ENCODE data around the gene OMP.

Gene OMP

DNA sequence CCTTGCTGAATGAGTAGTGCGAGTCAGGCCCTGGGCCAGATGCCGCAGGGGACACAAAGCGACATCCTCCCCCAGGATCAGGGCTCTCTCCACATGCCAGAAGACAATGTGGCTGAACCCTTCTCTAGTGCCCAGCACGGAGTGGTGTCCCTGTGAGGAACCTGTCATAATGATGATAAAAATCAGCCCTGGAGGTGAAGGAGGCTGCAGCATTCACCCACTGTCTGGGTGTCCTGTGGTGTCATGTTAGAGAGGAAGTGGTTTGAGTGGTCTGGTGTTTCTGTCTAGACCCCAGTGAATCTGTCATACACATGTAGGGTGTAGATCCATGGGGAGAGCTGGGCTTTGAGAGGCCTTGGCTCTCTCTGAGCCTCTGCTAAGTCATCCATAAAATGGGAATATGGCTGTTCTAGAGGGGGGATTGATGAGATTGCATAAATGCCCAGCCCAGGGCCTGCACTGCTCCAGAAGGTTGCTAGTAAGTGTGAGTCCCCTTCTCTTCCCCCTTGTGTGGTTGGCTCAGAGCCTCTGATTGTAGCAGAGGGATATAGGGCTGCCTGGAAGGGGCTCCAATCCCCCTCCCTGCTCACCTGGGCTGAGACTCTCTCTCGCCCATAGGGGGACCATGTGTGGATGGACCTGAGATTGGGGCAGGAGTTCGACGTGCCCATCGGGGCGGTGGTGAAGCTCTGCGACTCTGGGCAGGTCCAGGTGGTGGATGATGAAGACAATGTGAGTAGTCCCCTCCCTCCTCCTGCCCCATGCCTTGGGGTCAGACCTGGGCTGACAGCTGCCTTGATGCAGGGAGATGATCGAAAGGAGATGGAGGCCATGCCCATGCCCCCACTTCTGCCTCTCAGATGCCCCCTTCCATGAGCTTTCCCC, 39.7 kb downstream of the OMP start:
- no peak for DNase-seq

DNA sequence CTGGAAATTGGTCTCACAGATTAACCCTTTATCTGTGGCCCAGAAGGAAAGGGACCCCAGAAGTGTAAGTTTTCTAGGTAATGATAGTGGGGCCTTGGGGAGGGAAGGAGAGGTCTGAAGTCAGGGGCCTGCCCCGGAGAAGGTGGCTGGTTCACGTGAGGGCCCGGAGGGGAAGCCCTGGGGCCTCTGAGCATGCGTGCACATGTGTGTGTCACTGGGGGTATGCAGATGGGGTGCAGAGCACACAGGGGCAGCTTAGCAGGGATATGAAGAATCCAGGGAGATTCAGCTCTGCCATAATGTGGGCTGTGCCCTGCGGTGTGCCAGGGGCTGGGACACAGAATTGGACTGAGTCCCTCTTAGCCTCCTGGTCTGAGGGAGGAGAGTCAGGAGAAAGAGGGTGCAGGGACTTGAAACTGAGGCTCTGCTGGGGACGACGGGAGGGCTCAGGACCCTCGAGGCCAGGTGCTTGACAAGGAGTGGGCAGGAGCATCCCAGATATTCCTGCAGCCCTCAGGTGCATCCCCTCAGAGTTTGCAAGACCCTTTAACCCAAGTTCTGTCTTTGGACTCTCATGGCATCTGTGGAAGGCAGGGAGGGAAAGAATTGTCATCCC, 40.9 kb downstream of the OMP start:
- no peak for DNase-seq

DNA sequence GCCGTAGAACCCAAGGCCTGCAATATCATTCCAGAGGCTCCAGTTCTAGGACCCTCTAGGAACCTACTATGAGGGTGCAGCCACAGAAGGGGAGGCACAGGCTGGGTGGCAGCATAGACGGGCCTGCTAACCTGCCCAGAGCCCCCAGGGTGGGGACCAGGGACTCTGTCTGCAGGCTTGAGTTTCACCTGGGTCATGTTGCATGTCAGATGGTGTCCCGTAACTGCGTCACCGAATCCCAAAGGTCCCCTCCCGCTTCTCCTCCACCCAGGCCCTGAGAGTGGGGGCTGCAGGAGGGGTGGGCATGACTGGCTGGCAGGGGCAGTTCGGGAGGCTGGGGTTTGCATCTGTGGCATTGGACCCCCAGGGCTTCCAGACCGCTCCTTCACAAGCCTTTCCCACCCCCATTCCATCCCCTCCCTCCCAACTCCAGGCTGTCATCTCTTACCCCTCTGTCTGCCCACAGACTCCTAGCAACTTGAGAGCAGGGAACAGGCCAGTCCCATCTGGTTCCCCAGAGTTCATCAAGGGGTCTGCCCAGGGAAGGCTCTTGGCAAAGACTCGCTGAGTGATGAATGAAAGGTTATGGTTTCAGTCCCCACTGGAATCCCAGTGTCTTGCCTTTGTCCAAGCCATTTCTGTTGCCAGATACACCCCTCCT, 41.7 kb downstream of the OMP start:
- DNase-seq: no peak

DNA sequence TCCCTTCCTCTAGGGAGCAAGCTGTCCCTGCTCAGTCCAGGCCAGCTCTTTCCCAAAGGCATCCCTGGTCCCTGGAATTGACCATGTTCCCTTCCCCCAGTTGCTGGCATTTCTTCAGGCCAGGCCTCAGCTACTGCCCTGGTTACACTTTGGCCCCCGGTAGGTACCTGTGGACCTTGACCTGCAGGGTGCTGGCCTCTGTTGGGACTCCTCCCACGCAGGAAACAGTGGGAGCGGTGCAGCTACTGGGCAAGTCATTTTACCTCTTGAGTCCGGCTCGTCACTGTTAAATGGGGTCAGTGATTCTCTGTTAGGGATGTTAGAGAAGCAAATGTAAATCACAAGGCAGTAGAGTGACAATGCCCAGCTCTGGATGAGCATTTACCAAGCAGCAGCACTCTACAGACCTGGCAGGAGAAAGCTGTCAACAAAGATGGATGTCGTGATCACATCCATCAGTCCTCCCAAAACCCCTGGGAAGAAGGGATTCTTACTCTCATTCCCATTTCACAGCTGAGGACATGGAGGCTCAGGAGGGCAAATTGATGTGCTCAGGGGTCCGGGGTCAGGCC, 42.3 kb downstream of the OMP start:
- no peak for DNase-seq

DNA sequence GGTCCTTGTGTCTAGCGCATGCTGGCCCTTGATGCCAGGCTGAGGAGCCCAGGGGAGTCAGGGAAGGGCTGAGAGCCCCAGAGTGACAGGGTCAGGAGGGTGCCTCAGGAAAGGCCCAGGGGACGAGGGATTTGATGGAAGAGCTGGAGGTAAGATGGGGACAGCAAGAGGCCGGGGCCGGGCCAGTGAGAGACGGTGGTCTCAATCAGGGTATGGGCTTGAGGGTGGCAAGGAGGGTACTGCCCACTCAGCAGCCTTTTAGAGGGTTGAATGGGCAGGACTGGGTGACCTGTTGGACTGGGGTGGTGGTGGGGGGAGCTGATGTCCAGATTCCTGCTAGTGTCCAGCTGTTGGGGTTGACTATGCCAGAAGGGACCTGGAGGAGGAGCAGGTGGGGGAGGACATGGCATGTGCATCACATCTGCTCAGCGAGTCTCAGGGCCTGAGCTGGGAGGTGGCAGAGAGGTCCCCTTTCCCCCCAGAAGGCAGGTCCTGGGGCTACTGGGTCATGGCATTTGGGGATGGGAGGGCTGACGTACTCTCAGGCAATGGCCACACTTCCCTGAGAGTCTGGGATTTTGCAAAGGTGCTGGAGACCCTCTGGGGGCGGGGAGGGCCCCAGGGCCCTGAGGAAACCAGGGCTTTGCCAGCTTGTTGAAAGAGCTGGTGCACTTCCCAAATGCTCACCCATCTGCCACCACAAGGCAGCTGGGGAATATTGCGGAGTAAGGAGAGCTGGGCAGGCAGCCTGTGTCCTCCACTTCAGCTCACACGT, 43.8 kb downstream of the OMP start:
- no peak for DNase-seq

DNA sequence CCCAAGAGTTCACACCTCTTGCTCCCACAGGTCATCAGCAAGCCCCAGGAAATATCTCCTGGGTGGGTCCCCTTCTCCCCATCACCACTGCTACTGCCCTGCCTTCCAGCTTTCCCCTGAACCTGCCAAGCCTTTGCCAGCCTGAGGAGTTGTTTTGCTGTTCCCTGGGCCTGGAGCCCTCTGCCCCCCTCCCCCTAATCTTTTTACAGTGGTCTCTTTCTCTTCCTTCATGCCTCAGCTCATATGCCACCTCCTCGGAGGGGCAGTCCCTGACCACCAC, 44.3 kb downstream of the OMP start:
- no peak for DNase-seq

DNA sequence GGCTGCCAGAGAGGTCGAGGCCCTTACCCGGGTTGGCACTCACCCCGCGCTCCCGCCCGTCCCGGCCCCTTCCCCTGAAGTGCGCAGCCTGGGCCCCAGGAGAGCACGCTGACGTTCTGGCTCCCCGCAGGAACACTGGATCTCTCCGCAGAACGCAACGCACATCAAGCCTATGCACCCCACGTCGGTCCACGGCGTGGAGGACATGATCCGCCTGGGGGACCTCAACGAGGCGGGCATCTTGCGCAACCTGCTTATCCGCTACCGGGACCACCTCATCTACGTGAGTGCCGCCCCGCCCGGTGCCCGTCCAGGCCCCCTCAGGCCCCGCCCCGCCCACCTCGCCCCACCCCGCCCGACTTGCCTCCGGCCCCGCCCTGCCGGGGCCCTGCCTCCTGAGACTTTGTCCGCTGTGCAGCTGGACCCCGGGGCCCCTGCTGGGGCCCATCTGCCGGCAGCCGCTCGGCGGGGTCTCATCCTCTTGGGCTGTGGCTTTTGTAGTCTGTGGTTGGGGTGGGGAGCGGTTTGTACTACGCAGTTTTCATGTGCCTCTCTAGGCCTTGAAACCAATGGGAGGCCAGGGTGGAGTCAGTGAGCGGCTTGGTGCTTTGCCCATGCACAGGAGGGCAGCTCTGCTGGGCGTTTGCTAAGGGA, 45.2 kb downstream of the OMP start:
- DNase-seq: no peak

DNA sequence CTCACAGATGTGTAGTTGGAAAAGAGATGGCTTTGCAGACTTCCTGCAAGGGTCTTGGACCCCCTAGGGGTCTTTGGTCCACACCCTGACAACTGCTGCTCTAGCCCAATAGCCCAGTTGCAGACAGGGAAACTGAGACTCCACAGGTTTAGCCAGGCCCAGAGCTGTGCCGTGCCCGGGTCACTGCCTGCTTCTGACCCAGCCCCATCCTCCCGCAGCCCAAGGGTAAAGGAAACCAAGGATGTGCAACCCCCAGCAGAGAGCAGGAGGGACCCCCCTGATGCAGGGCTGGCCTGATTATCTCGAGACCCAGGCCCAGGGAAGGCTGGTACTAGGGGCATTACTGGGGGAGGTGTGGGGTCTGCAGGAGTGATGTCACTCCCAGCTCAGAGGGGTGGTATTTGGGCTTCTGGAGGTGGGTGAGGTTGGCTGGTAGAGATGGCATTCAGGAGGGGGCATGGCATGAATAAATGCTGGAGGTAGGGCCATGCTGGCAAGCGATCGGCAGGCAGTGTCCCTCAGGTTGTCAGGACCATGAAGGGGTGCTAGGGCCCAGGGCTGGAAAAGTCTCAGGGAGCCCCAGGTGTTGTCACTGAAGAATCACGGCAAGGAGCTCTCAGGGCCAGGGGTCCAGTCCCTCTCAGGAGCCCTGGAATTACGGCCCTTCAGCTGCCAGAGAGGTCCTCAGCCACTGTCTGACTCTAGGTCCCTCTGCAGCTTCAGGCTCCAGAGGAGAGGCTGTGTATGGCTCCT, 46.5 kb downstream of the OMP start:
- no peak for DNase-seq

DNA sequence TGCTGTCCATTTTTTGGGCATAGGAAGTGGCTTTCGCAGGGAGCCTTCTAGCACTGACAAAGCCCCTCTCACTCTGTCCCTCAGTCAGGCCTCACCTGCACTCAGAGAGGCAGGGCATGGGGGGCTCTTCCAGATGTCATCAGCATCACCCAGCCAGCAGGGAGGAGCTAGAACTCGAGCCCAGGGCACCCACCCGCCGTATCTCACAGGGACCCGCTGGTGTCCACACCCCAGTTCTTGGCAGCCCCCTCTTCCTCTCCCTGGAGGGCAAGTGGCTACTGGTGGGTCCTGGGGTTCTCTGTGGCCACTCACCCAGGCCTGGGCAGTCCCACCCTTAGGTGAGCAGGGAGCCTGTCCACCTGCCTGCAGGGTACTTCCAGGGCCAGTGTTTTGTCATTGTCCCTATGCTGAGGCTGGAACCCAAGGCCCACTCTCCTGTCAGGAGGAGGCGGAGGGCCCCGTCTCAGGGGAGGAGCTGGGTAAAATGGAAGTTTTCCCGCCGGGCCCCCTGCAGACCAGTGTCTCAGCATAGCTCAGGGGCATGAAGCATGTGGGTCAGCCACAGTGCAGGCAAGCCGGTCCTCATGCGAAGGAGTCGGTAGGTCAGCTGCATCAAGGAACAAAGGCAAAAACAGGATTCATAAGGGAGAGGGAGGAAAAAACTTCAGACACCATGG, 47.2 kb downstream of the OMP start:
- DNase-seq: no peak

DNA sequence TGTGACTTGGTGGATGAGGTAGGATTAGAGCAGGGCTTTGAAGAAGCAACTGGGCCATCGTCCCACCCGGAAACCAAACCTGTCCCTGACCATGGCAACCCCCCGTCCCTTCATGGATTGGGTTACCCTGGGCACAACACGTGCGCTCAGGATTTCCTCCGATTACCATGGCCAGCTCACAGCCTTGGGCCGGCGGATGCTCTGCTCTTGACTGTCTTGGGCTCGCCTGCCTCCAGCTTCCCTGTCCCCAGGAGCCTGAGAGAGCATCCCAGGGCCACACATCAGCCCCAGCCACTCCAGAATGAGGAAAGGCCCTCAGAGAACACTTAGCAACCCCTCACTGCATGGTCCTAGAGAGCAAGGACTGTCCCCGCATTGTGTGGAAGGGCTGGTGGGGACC, 48.2 kb downstream of the OMP start:
- DNase-seq: no peak

DNA sequence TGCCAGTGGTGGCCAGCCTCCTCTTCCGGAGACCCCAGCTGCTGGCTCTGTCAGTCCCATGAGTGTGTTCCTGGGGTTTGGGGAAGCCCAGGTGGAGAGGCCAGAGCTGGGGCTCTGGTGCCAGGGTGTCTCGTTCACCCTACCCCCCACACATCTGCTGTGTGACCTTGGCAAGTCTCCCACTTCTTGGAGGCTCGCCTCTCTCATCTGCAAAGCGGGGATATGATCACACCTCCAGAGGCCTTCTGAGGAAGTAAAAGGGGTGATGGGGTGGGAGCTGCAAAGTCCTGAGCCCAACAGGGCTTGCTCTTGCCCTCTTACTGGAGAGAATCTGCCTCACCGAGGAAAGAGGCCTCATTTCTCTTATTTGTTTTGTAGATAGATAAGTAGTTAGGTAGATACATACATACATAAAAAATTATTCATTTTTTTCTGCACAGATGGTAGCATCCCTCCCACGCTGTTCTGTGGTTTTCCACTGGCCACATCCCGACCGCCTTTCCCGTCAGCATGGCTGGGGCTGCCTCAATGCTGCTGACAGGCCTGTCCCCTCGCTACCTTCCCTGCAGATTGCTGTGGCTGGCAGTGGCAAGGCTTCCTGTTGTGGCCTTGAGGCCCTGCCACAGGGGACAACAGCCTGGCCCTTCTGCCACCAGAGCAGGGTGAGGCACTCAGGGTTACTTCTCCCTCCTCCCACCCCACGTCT, 49.3 kb downstream of the OMP start:
- no peak for DNase-seq

DNA sequence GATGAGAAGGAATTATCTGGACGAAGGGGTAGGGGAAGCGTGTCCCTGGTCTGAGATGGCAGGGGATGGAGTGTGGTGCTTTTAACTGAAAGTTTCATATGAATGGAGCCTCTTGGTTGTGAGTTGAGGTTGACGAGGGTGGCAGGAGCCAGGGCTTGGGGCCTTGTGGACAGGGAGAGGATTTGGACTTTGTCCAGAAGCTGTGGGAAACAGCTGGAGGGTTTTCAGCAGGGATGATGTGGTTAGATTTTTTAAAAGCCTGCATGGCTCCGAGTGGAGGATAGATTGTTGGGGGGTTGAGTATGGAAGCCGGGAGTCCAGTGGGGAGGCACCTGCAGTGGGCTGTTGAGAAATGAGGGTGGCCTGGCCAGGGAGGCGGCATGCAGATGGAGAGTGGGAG, 50.2 kb downstream of the OMP start:
- DNase-seq: no peak

Data from cerebellar nuclear complex (tissue), 1 donor.